ENCODE data around the gene PLCB4.

The PLCB4 gene

GRCh38 chr20:9214685-9215084 lies 145.8 kb downstream of the PLCB4 start:
- Histone ChIP-seq H2BK120ac (ENCODE audit: insufficient read depth, low read length, poor library complexity) (no peak overlapping the region), H2BK12ac (ENCODE audit: low read length) (no peak overlapping the region), H2AK5ac (ENCODE audit: low read length) (no peak overlapping the region), H3K4me1 (ENCODE audit: control insufficient read depth in 1 of 2, insufficient read depth in 2 of 2, low read length in 2 of 2) (no peaks in the 10 kb centered on the region), H3K36me3 (ENCODE audit: control insufficient read depth in 1 of 2, insufficient read depth in 2 of 2, low read length in 2 of 2) (no peaks in the 10 kb centered on the region), H4K8ac (ENCODE audit: low read depth, low read length) (no peak overlapping the region), H3K18ac (ENCODE audit: low read length) (no peak overlapping the region), H3K4ac (ENCODE audit: low read depth, low read length) (no peak overlapping the region), H3K4me3 (ENCODE audit: low read depth, low read length) (no peak overlapping the region), H4K12ac (ENCODE audit: low read depth, low read length) (no peak overlapping the region), H3K27ac (ENCODE audit: low read depth, low read length) (no peak overlapping the region), H4K91ac (ENCODE audit: low read depth, low read length) (no peak overlapping the region), H2BK5ac (ENCODE audit: low read depth, low read length, poor library complexity) (no peak overlapping the region), H3K27me3 (ENCODE audit: insufficient read depth, low read length) (no peaks in the 10 kb centered on the region), H3K9ac (ENCODE audit: low read length) (no peak overlapping the region), H3K79me1 (ENCODE audit: low read length) (no peaks in the 10 kb centered on the region), H3K23ac (ENCODE audit: low read length) (no peak overlapping the region), H2AFZ (ENCODE audit: insufficient read depth, low read length, poor library complexity) (no peak overlapping the region), H3K4me2 (ENCODE audit: low read length) (no peak overlapping the region), H3K9me3 (ENCODE audit: insufficient read depth, low read depth, low read length) (no peaks in the 10 kb centered on the region), H3K79me2 (ENCODE audit: control insufficient read depth, insufficient read depth, low read length, poor library complexity) (no peaks in the 10 kb centered on the region), H3K14ac (ENCODE audit: low read length) (no peak overlapping the region)
- WGBS (ENCODE audit: extremely low coverage, insufficient coverage, insufficient read length), result no CpG with 5 or more reads among the region's 3 CpGs
- DNase-seq, result peak in 1 of 2 donors; percentile 5

GRCh38 chr20:9215539-9215938 lies 146.7 kb downstream of the PLCB4 start:
- H2BK120ac ChIP-seq (ENCODE audit: insufficient read depth, low read length, poor library complexity), result no peak overlapping the region
- no peaks in the 10 kb centered on the region for H3K36me3 ChIP-seq (ENCODE audit: control insufficient read depth in 1 of 2, insufficient read depth in 2 of 2, low read length in 2 of 2)
- H3K79me2 ChIP-seq (ENCODE audit: control insufficient read depth, insufficient read depth, low read length, poor library complexity), result no peaks in the 10 kb centered on the region
- no peak overlapping the region for H4K12ac ChIP-seq (ENCODE audit: low read depth, low read length)
- no peaks in the 10 kb centered on the region for H3K27me3 ChIP-seq (ENCODE audit: insufficient read depth, low read length)
- H2AFZ ChIP-seq (ENCODE audit: insufficient read depth, low read length, poor library complexity), result no peak overlapping the region
- H3K4me1 ChIP-seq (ENCODE audit: control insufficient read depth in 1 of 2, insufficient read depth in 2 of 2, low read length in 2 of 2), result no peaks in the 10 kb centered on the region
- no peaks in the 10 kb centered on the region for H3K79me1 ChIP-seq (ENCODE audit: low read length)
- no peak overlapping the region for H3K9ac ChIP-seq (ENCODE audit: low read length)
- no peak overlapping the region for H3K4me3 ChIP-seq (ENCODE audit: low read depth, low read length)
- no peak overlapping the region for H2AK5ac ChIP-seq (ENCODE audit: low read length)
- no peaks in the 10 kb centered on the region for H3K9me3 ChIP-seq (ENCODE audit: insufficient read depth, low read depth, low read length)
- no peak overlapping the region for H3K27ac ChIP-seq (ENCODE audit: low read depth, low read length)
- no peak overlapping the region for H2BK5ac ChIP-seq (ENCODE audit: low read depth, low read length, poor library complexity)
- H3K4me2 ChIP-seq (ENCODE audit: low read length), result no peak overlapping the region
- WGBS (ENCODE audit: extremely low coverage, insufficient coverage, insufficient read length), result no CpG with 5 or more reads among the region's 2 CpGs
- no peak overlapping the region for H4K91ac ChIP-seq (ENCODE audit: low read depth, low read length)
- H3K23ac ChIP-seq (ENCODE audit: low read length), result no peak overlapping the region
- H4K8ac ChIP-seq (ENCODE audit: low read depth, low read length), result no peak overlapping the region
- no peak overlapping the region for H3K4ac ChIP-seq (ENCODE audit: low read depth, low read length)
- DNase-seq, result peak in 1 of 2 donors; percentile 3
- H2BK12ac ChIP-seq (ENCODE audit: low read length), result no peak overlapping the region
- no peak overlapping the region for H3K18ac ChIP-seq (ENCODE audit: low read length)
- no peak overlapping the region for H3K14ac ChIP-seq (ENCODE audit: low read length)

GRCh38 chr20:9218531-9218961 lies 149.7 kb downstream of the PLCB4 start:
- Histone ChIP-seq H3K23ac (ENCODE audit: low read length) (no peak overlapping the region), H3K9ac (ENCODE audit: low read length) (no peak overlapping the region), H3K27me3 (ENCODE audit: insufficient read depth, low read length) (no peaks in the 10 kb centered on the region), H2BK5ac (ENCODE audit: low read depth, low read length, poor library complexity) (no peak overlapping the region), H4K91ac (ENCODE audit: low read depth, low read length) (no peak overlapping the region), H3K36me3 (ENCODE audit: control insufficient read depth in 1 of 2, insufficient read depth in 2 of 2, low read length in 2 of 2) (no peaks in the 10 kb centered on the region), H3K4ac (ENCODE audit: low read depth, low read length) (no peak overlapping the region), H4K8ac (ENCODE audit: low read depth, low read length) (no peak overlapping the region), H2AFZ (ENCODE audit: insufficient read depth, low read length, poor library complexity) (no peak overlapping the region), H3K4me1 (ENCODE audit: control insufficient read depth in 1 of 2, insufficient read depth in 2 of 2, low read length in 2 of 2) (peaks cover 5% of the 10 kb centered on the region in 2 experiments), H3K4me3 (ENCODE audit: low read depth, low read length) (no peak overlapping the region), H4K12ac (ENCODE audit: low read depth, low read length) (no peak overlapping the region), H3K79me1 (ENCODE audit: low read length) (no peaks in the 10 kb centered on the region), H3K14ac (ENCODE audit: low read length) (no peak overlapping the region), H3K18ac (ENCODE audit: low read length) (no peak overlapping the region), H3K79me2 (ENCODE audit: control insufficient read depth, insufficient read depth, low read length, poor library complexity) (no peaks in the 10 kb centered on the region), H3K4me2 (ENCODE audit: low read length) (no peak overlapping the region), H3K9me3 (ENCODE audit: insufficient read depth, low read depth, low read length) (no peaks in the 10 kb centered on the region), H2BK12ac (ENCODE audit: low read length) (no peak overlapping the region), H2AK5ac (ENCODE audit: low read length) (no peak overlapping the region), H3K27ac (ENCODE audit: low read depth, low read length) (no peak overlapping the region), H2BK120ac (ENCODE audit: insufficient read depth, low read length, poor library complexity) (no peak overlapping the region)
- no CpG with 5 or more reads among the region's 6 CpGs for WGBS (ENCODE audit: extremely low coverage, insufficient coverage, insufficient read length)
- DNase-seq, result no peak

- Histone ChIP-seq H2AFZ (ENCODE audit: insufficient read depth, low read length, poor library complexity) (no peak overlapping the region), H3K9me3 (ENCODE audit: insufficient read depth, low read depth, low read length) (no peaks in the 10 kb centered on the region), H4K91ac (ENCODE audit: low read depth, low read length) (no peak overlapping the region), H3K36me3 (ENCODE audit: control insufficient read depth in 1 of 2, insufficient read depth in 2 of 2, low read length in 2 of 2) (no peaks in the 10 kb centered on the region), H3K27ac (ENCODE audit: low read depth, low read length) (no peak overlapping the region), H2BK12ac (ENCODE audit: low read length) (no peak overlapping the region), H2BK120ac (ENCODE audit: insufficient read depth, low read length, poor library complexity) (no peak overlapping the region), H4K12ac (ENCODE audit: low read depth, low read length) (no peak overlapping the region), H3K4me2 (ENCODE audit: low read length) (no peak overlapping the region), H3K79me1 (ENCODE audit: low read length) (no peaks in the 10 kb centered on the region), H3K9ac (ENCODE audit: low read length) (no peak overlapping the region), H3K23ac (ENCODE audit: low read length) (no peak overlapping the region), H3K4me1 (ENCODE audit: control insufficient read depth in 1 of 2, insufficient read depth in 2 of 2, low read length in 2 of 2) (peaks cover 5% of the 10 kb centered on the region in 2 experiments), H2AK5ac (ENCODE audit: low read length) (no peak overlapping the region), H3K18ac (ENCODE audit: low read length) (no peak overlapping the region), H4K8ac (ENCODE audit: low read depth, low read length) (no peak overlapping the region), H3K79me2 (ENCODE audit: control insufficient read depth, insufficient read depth, low read length, poor library complexity) (no peaks in the 10 kb centered on the region), H3K27me3 (ENCODE audit: insufficient read depth, low read length) (no peaks in the 10 kb centered on the region), H3K14ac (ENCODE audit: low read length) (no peak overlapping the region), H3K4me3 (ENCODE audit: low read depth, low read length) (no peak overlapping the region), H2BK5ac (ENCODE audit: low read depth, low read length, poor library complexity) (no peak overlapping the region), H3K4ac (ENCODE audit: low read depth, low read length) (no peak overlapping the region)
- DNase-seq, result no peak
- no CpG with 5 or more reads among the region's 6 CpGs for WGBS (ENCODE audit: extremely low coverage, insufficient coverage, insufficient read length)
Observed at GRCh38 chr20:9220874-9221547, 152.1 kb downstream of the PLCB4 start.
